OCI-LY1 (cell line): ENCODE results near the gene BABAM2.

Source experiments
- H2AFZ ChIP-seq: fragments of 200-600 bp; sonication (generic), shearing (Covaris generic); 2 replicates; pipeline ENCODE4 v1.6.0; 2014; ENCODE audit warnings: antibody characterized with exemption, mild to moderate bottlenecking, low read length
- H3F3A ChIP-seq: fragments of 200-600 bp; sonication (generic), shearing (Covaris generic); 2 replicates; pipeline ENCODE4 v1.6.0; 2014; ENCODE audit warnings: mild to moderate bottlenecking, antibody characterized with exemption, low read length, moderate library complexity; ENCODE audit not compliant: insufficient read depth
- H3K27ac ChIP-seq: fragments of 200-600 bp; sonication (generic); 2 replicates; pipeline ENCODE4 v1.5.1; 2014; ENCODE audit warnings: low read length, mixed run types, mild to moderate bottlenecking, low read depth; ENCODE audit not compliant: poor library complexity, severe bottlenecking
- H3K27me3 ChIP-seq: fragments of 200-600 bp; sonication (generic); 2 replicates; pipeline ENCODE4 v1.6.0; 2014; ENCODE audit warnings: antibody characterized with exemption, mild to moderate bottlenecking, low read length, moderate library complexity; ENCODE audit not compliant: insufficient read depth
- H3K36me3 ChIP-seq: fragments of 200-600 bp; sonication (generic); 2 replicates; pipeline ENCODE4 v1.6.1; 2014; ENCODE audit warnings: mild to moderate bottlenecking, antibody characterized with exemption, low read length, moderate library complexity, mixed read lengths; ENCODE audit not compliant: insufficient read depth
- H3K4me1 ChIP-seq: fragments of 200-600 bp; sonication (generic); 2 replicates; pipeline ENCODE4 v1.5.1; 2014; ENCODE audit warnings: mild to moderate bottlenecking, low read length, moderate library complexity; ENCODE audit not compliant: insufficient read depth, severe bottlenecking
- H3K4me2 ChIP-seq: fragments of 200-600 bp; sonication (generic), shearing (Covaris generic); 2 replicates; pipeline ENCODE4 v1.6.1; 2014; ENCODE audit warnings: low read length
- H3K4me3 ChIP-seq: fragments of 200-600 bp; sonication (generic); 2 replicates; pipeline ENCODE4 v1.5.1; 2014; ENCODE audit warnings: low read length, low read depth, mild to moderate bottlenecking, mixed read lengths; ENCODE audit not compliant: poor library complexity, severe bottlenecking
- H3K79me2 ChIP-seq: fragments of 200-600 bp; shearing (Covaris generic); 2 replicates; pipeline ENCODE4 v1.6.1; 2016; ENCODE audit warnings: mixed run types, low read length, mixed read lengths; ENCODE audit not compliant: insufficient read depth
- H3K9ac ChIP-seq: fragments of 200-600 bp; sonication (generic), shearing (Covaris generic); 2 replicates; pipeline ENCODE4 v1.6.1; 2014; ENCODE audit warnings: mild to moderate bottlenecking, low read length, mixed read lengths
- H3K9me2 ChIP-seq: fragments of 200-600 bp; sonication (generic), shearing (Covaris generic); 2 replicates; pipeline ENCODE4 v1.6.1; 2014; ENCODE audit warnings: low read depth, mild to moderate bottlenecking, low read length, mixed read lengths
- H3K9me3 ChIP-seq: fragments of 200-600 bp; shearing (Covaris generic); 2 replicates; pipeline ENCODE4 v1.6.1; 2014; ENCODE audit warnings: low read length, mixed read lengths
- H4K20me1 ChIP-seq: fragments of 200-600 bp; sonication (generic), shearing (Covaris generic); 2 replicates; pipeline ENCODE4 v1.6.0; 2016; ENCODE audit warnings: mild to moderate bottlenecking, low read length; ENCODE audit not compliant: insufficient read depth
- EZH2 ChIP-seq: fragments of 200-600 bp; sonication (generic), shearing (Covaris generic); IDR thresholded peaks from 2 replicates; pipeline ENCODE4 v1.8.0; 2017; ENCODE audit warnings: borderline replicate concordance, mixed run types, mild to moderate bottlenecking, antibody characterized with exemption, low read length, moderate library complexity, mixed read lengths
- TF ChIP-seq, protein P1 (sequence below): fragments of 200-600 bp; sonication (generic), shearing (Covaris generic); IDR thresholded peaks from 2 replicates; pipeline ENCODE4 v1.5.1; 2017; ENCODE audit warnings: mild to moderate bottlenecking, antibody characterized with exemption, low read length, moderate library complexity, mixed read lengths

BABAM2 gene

DNA sequence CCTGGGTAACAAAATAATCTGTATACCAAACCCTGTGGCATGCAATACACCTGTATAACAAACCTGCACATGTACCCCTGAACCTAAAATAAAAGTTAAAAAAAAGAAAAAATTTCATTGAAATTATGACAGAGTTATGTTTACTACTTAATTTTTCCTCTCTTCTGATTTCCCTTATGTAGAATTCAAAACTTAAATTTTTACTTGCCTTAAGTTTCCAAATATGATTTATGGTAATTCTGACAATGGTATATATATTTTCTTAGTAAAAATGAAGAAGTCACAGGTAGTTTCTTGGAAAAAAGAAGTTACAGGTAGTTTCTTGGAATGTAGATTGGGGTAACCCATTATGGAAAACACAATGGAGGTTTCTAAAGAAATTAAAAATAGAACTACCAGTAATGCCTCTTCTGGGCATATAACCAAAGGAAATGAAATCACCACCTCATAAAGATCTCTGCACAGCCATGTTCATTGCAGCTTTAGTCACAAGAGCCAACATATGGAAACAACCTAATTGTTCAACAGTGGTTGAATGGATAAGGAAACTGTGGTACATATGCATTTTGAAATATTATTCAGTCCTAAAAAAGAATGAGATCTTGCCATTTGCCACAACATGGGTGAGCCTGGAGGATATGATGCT lies 164.9 kb downstream of the BABAM2 start:
- Histone ChIP-seq H3K9me3 (no peaks in the 10 kb centered on the region), H3K27me3 (no peaks in the 10 kb centered on the region), H4K20me1 (no peaks in the 10 kb centered on the region), H3F3A (no peaks in the 10 kb centered on the region), H3K79me2 (no peaks in the 10 kb centered on the region), H3K4me2 (no peak overlapping the region), H3K4me3 (no peak overlapping the region), H3K36me3 (no peaks in the 10 kb centered on the region), H3K9me2 (no peaks in the 10 kb centered on the region), H2AFZ (no peak overlapping the region), H3K4me1 (no peaks in the 10 kb centered on the region), H3K27ac (no peak overlapping the region), H3K9ac (no peak overlapping the region)
- TF ChIP-seq, protein P1, sequence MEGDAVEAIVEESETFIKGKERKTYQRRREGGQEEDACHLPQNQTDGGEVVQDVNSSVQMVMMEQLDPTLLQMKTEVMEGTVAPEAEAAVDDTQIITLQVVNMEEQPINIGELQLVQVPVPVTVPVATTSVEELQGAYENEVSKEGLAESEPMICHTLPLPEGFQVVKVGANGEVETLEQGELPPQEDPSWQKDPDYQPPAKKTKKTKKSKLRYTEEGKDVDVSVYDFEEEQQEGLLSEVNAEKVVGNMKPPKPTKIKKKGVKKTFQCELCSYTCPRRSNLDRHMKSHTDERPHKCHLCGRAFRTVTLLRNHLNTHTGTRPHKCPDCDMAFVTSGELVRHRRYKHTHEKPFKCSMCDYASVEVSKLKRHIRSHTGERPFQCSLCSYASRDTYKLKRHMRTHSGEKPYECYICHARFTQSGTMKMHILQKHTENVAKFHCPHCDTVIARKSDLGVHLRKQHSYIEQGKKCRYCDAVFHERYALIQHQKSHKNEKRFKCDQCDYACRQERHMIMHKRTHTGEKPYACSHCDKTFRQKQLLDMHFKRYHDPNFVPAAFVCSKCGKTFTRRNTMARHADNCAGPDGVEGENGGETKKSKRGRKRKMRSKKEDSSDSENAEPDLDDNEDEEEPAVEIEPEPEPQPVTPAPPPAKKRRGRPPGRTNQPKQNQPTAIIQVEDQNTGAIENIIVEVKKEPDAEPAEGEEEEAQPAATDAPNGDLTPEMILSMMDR: no peak
- no peak for TF ChIP-seq EZH2

DNA sequence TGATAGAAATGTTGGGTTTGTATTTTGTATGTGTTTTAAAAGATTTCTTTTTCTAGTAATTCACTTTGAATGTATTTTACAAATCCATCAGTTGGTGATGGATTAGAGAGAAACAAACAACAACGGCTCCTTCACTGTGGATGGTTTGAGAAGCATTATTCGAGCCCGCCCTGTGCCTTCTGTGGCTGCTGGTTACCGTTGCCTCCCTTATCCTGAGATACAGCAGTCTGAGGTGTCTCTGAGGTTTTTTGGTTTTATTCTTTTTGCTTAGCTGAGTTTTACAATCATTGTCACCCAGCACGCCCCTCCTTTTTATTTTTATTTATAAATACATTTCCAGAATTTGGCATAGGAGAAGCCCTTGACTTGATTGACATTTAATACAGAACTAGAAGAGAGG lies 168.3 kb downstream of the BABAM2 start:
- Histone ChIP-seq H3K9ac (no peak overlapping the region), H2AFZ (no peak overlapping the region), H3K9me2 (no peaks in the 10 kb centered on the region)

DNA sequence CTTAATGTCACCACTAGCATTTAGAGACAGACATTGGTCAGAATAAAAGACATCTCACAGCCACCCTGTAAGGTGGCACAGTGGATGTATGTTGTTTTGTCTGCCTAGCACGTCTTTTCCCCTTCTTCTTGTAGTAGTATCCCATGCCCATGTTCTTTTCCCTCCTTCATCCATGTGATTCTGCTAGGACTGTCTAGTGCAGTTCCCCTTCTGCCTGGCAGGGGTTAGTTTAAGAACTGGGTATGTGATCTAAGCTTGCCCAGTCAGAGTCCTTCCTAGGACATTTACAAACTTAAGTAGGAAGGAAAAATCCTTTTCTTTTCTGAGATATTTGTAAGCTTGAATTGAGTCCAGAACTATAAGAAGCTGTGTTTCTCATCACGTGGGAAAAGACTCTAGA lies 172.3 kb downstream of the BABAM2 start:
- Histone ChIP-seq H3K36me3 (no peaks in the 10 kb centered on the region), H3K27me3 (no peaks in the 10 kb centered on the region), H3K4me3 (no peak overlapping the region), H4K20me1 (no peaks in the 10 kb centered on the region), H3K9ac (no peak overlapping the region), H3K4me1 (no peaks in the 10 kb centered on the region), H3K9me3 (no peaks in the 10 kb centered on the region), H3F3A (no peaks in the 10 kb centered on the region), H3K4me2 (no peak overlapping the region), H3K79me2 (no peaks in the 10 kb centered on the region), H2AFZ (no peak overlapping the region), H3K9me2 (no peaks in the 10 kb centered on the region), H3K27ac (no peak overlapping the region)
- TF ChIP-seq EZH2: no peak
- TF ChIP-seq, protein P1: no peak

More for the DNA sequence above, 168.3 kb downstream of the BABAM2 start:
- TF ChIP-seq, protein P1: no peak
- TF ChIP-seq EZH2: no peak
- Histone ChIP-seq H4K20me1 (no peaks in the 10 kb centered on the region), H3K4me1 (no peaks in the 10 kb centered on the region), H3K27me3 (no peaks in the 10 kb centered on the region), H3K4me3 (no peak overlapping the region), H3K9me3 (no peaks in the 10 kb centered on the region), H3K27ac (no peak overlapping the region), H3F3A (no peaks in the 10 kb centered on the region), H3K4me2 (no peak overlapping the region), H3K79me2 (no peaks in the 10 kb centered on the region), H3K36me3 (no peaks in the 10 kb centered on the region)
